Upper lobe of right lung (tissue), 1 donor: ENCODE data around the gene WDR47. TPM values are rescaled to one million over a fixed set of nuclear protein-coding genes. Genes with fewer than 3 reads are reported as not detected.
"Not testable (repeated sequence)": the region's sequence is repeated elsewhere in the genome, so short reads cannot be mapped to it uniquely, and the experiment has no call there.

Experiments
- ATAC-seq: fragments of 200-7000 bp; cut with Tn5 transposase; one replicate; pipeline ENCODE4 v1.9.1; 2020; ENCODE audit warnings: mild to moderate bottlenecking, moderate library complexity
- DNase-seq: peaks from one replicate; pipeline ENCODE4 v3.0.0-alpha.2; 2020
- H3K27ac ChIP-seq: fragments of 200-600 bp; one replicate; pipeline ENCODE4 v1.8.0; 2022
- H3K27me3 ChIP-seq: fragments of 200-600 bp; one replicate; pipeline ENCODE4 v1.8.0; 2022; ENCODE audit warnings: mild to moderate bottlenecking
- H3K36me3 ChIP-seq: fragments of 200-600 bp; one replicate; pipeline ENCODE4 v1.8.0; 2022
- H3K4me1 ChIP-seq: fragments of 200-600 bp; one replicate; pipeline ENCODE4 v1.8.0; 2022
- H3K4me3 ChIP-seq: fragments of 200-600 bp; one replicate; pipeline ENCODE4 v1.8.0; 2022; ENCODE audit warnings: mild to moderate bottlenecking
- H3K9me3 ChIP-seq: fragments of 200-600 bp; one replicate; pipeline ENCODE4 v1.8.0; 2022
- CTCF ChIP-seq: fragments of 200-600 bp; IDR thresholded peaks from one replicate; pipeline ENCODE4 v1.8.0; 2022; ENCODE audit warnings: antibody characterized with exemption
- intact Hi-C: fragments of 100-400 bp; cut with DNase I; formaldehyde crosslinking; loops from one replicate; pipeline ENCODE4 v1.11.0; 2022
- total RNA-seq: library from RNA; stranded (reverse); fragmentation: NEBNext Ultra II Directional; extraction: Animal tissue kit (Norgen Biotek cat#: 25700); gene quantifications from one replicate; pipeline ENCODE4 v1.2.1, GENCODE V29; 2021
- donor health status: DM: no; HTN: yes; CAD: no; lungs with severe emphysema.

Gene WDR47
- total RNA-seq, 1 donor from 2014 or later, result 14.7 TPM

GRCh38 chr1:109034382-109034781 is 7.5 kb downstream of the WDR47 start:
- Histone ChIP-seq H3K27ac (no peak overlapping the region), H3K27me3 (no peaks in the 10 kb centered on the region), H3K4me1 (no peaks in the 10 kb centered on the region), H3K36me3 (no peaks in the 10 kb centered on the region), H3K4me3 (no peak overlapping the region), H3K9me3 (no peaks in the 10 kb centered on the region)
- no peak for TF ChIP-seq CTCF
- ATAC-seq, result no peak
- no peak for DNase-seq
- intact Hi-C loops, result no loop called here

DNA sequence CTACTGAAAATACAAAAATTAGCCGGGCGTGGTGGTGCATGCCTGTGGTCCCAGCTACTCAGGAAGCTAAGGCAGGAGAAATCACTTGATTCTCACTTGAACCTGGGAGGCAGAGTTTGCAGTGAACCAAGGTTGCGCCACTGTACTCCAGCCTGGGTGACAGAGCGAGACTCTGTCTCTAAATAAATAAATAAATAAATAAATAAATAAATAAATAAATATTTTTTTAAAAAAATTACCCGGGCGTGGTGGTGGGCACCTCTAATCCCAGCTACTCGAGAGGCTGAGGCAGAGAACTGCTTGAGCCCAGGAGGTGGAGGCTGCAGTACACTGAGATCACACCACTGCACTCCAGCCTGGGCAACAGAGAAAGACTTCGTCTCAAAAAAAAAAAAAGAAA is 12.4 kb downstream of the WDR47 start:
- H3K27ac ChIP-seq, H3K4me3 ChIP-seq, H3K27me3 ChIP-seq, DNase-seq, intact Hi-C loops, H3K4me1 ChIP-seq, H3K9me3 ChIP-seq, ATAC-seq, H3K36me3 ChIP-seq: not testable (repeated sequence)

DNA sequence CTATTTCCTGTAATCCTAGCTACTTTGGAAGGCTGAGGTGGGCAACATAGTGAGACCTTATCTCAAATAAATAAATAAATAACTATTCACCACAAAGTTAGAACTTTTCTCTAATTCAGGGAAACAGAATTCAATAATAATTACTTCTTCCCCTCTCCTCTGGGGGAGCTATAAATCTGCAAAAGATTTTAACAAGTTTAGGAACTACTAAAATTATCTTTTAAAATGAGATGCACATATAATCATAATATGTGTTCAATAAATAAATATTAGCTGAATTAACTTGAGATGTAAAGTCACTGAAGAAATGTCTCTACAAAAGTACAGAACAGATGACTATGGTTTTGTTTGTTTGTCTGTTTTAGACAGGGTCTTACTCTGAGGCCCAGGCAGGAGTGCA is 14.1 kb downstream of the WDR47 start:
- Histone ChIP-seq H3K4me1 (no peaks in the 10 kb centered on the region), H3K27ac (no peak overlapping the region), H3K9me3 (no peaks in the 10 kb centered on the region), H3K36me3 (no peaks in the 10 kb centered on the region), H3K27me3 (no peaks in the 10 kb centered on the region), H3K4me3 (no peak overlapping the region)
- DNase-seq, result no peak
- no peak for ATAC-seq
- TF ChIP-seq CTCF, result no peak
- intact Hi-C loops, result no loop called here

GRCh38 chr1:109025694-109026093 is 16.2 kb downstream of the WDR47 start:
- Histone ChIP-seq H3K27me3 (no peaks in the 10 kb centered on the region), H3K9me3 (no peaks in the 10 kb centered on the region), H3K4me3 (no peak overlapping the region), H3K27ac (no peak overlapping the region), H3K4me1 (no peaks in the 10 kb centered on the region), H3K36me3 (no peaks in the 10 kb centered on the region)
- intact Hi-C loops, result no loop called here
- TF ChIP-seq CTCF, result no peak
- ATAC-seq, result no peak
- DNase-seq, result no peak

DNA sequence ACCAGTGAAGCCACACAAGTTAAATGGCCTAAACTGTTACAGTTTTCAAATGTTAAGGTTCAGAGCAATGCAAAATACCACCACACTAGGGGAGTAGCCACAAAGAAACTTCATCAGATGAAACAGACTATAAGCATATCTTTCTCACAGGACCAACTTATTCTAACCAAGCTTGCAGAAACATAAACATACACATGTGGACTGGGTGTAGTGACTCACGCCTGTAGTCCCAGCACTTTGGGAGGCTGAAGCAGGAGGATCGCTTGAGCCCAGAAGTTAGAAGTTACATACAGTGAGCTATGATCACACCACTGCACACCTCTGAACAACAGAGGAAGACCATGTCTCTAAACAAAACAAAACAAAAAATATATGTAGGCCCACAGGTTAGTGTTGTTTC is 17.3 kb downstream of the WDR47 start:
- no peak overlapping the region for H3K4me3 ChIP-seq
- H3K27me3 ChIP-seq, result no peaks in the 10 kb centered on the region
- H3K36me3 ChIP-seq, result no peaks in the 10 kb centered on the region
- no peaks in the 10 kb centered on the region for H3K4me1 ChIP-seq
- DNase-seq (no peak), ATAC-seq (no peak)
- no peaks in the 10 kb centered on the region for H3K9me3 ChIP-seq
- no peak overlapping the region for H3K27ac ChIP-seq
- intact Hi-C loops, result no loop called here
- TF ChIP-seq CTCF, result no peak

- Histone ChIP-seq H3K9me3 (no peaks in the 10 kb centered on the region), H3K27me3 (no peaks in the 10 kb centered on the region), H3K27ac (no peak overlapping the region), H3K4me3 (no peak overlapping the region), H3K36me3 (peaks cover 12% of the 10 kb centered on the region), H3K4me1 (no peaks in the 10 kb centered on the region)
- ATAC-seq, result no peak
- no peak for TF ChIP-seq CTCF
- intact Hi-C loops, result no loop called here
- DNase-seq, result no peak
Measured at GRCh38 chr1:109020693-109021257, 21.1 kb downstream of the WDR47 start.

- peaks cover 33% of the 10 kb centered on the region for H3K36me3 ChIP-seq
- DNase-seq, H3K9me3 ChIP-seq, H3K27me3 ChIP-seq, intact Hi-C loops, ATAC-seq, H3K4me1 ChIP-seq, H3K27ac ChIP-seq, H3K4me3 ChIP-seq: not testable (repeated sequence)
Measured at GRCh38 chr1:109017719-109018118, 24.2 kb downstream of the WDR47 start.
